Fibroblast of skin of left quadriceps (primary cell): Measurements from ENCODE around the gene TSPAN4.

Experiments used
- DNase-seq, 2 experiments: peaks; one replicate each; pipeline ENCODE4 v3.0.0-alpha.2; 2013; ENCODE audit warnings: low read depth in 2 of 2

Gene TSPAN4

GRCh38 chr11:824292-824880, 18.3 kb upstream of the TSPAN4 start:
- no peak for DNase-seq

DNA sequence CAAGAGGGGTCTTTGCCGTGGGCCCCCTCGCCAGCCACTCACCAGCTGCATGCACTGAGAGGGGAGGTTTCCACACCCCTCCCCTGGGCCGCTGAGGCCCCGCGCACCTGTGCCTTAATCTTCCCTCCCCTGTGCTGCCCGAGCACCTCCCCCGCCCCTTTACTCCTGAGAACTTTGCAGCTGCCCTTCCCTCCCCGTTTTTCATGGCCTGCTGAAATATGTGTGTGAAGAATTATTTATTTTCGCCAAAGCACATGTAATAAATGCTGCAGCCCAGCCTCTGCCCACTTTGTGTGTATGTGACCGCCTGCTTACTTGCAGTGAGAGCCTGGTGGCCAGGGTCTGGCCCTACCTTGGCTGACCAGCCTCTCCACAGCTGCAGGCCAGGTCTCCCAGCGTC, 17.7 kb upstream of the TSPAN4 start:
- DNase-seq, result no peak

- DNase-seq, result no peak
Measured at GRCh38 chr11:825366-826226, 17.1 kb upstream of the TSPAN4 start.

- DNase-seq, result no peak
Measured at GRCh38 chr11:826227-826621, 16.4 kb upstream of the TSPAN4 start.

DNA sequence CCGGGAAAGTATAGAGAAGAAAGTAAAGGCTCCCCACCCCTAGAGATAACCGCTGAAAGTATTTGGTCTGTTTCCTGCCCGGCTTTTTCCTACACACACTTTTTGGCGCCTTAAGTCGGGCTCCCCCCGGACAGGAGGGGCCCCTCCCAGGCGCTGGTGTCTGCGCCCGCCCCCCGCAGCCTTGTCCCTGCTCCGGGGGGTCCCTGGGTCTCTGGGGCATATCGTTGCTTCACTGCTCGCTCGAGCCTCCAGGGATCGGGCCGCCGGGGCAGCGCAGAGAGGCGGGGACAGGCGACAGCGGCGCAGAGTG, 15.9 kb upstream of the TSPAN4 start:
- no peak for DNase-seq

DNA sequence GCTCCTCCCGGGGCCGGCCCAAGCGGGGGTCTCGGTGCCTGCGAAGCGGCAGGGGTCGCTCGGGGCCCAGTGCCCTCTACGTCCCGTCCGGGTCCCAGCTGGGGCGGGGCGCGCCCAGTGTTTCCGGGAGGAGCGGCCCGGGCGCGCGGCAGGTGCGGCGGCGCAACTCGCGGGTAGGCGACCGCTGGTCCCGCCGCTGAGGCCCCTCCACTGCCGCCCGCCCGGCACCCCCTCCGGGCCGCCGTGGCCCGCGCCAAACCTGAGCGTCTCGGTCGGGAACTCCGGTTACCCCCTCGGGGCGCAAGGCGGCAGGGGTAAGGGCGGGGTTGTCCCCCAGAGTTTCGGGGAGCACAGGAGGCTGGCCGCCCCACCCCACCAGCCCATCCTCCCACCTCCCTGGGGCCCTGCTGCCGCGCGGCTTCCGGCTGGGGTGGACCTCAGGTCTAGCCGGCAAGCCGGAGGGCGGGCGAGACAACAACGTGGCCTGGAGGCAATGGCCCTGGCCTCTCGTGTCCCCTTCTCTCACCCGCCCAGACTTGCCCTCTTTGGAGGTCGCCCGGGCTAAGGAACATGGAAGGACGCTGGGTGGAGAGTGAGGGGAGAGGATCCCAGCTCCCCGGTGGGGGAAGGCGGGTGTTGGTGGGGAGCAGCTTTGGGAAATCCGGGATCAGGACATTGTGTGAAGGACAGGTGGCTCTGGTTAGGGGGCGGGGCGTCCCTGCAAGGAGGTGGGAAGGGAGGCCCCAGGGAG, 15.3 kb upstream of the TSPAN4 start:
- no peak for DNase-seq

GRCh38 chr11:827897-828192, 14.8 kb upstream of the TSPAN4 start, which contains the start of gene CRACR2B:
Gene CRACR2B (plus strand): TSS chr11:827919. CDS start chr11:828608, 689 bp downstream.
- DNase-seq, result no peak

- DNase-seq, result no peak
Measured at GRCh38 chr11:828506-829175, 14.0 kb upstream of the TSPAN4 start.

- DNase-seq, result no peak
Measured at GRCh38 chr11:829176-829846, 13.3 kb upstream of the TSPAN4 start.

DNA sequence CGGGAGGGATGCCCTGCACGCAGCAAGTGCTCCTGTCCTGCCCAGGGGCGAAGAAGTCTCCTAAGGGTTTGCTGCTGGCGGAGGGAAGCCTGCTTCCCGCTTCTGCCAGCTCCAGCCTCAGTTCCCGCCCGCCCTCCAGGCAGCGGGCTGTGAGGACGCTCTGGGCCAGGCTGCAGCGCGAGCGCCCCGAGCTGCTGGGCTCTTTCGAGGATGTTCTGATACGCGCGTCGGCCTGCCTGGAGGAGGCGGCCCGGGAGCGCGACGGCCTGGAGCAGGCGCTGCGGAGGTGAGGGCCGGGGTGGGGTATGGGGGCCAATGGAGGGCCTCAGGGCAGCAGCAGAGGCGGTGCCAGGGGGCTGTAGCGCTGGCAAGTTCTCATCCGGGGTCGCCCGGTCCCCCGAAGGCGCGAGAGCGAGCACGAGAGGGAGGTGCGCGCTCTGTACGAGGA, 12.8 kb upstream of the TSPAN4 start:
- DNase-seq, result no peak

GRCh38 chr11:830295-831117, 12.1 kb upstream of the TSPAN4 start:
- no peak for DNase-seq

DNA sequence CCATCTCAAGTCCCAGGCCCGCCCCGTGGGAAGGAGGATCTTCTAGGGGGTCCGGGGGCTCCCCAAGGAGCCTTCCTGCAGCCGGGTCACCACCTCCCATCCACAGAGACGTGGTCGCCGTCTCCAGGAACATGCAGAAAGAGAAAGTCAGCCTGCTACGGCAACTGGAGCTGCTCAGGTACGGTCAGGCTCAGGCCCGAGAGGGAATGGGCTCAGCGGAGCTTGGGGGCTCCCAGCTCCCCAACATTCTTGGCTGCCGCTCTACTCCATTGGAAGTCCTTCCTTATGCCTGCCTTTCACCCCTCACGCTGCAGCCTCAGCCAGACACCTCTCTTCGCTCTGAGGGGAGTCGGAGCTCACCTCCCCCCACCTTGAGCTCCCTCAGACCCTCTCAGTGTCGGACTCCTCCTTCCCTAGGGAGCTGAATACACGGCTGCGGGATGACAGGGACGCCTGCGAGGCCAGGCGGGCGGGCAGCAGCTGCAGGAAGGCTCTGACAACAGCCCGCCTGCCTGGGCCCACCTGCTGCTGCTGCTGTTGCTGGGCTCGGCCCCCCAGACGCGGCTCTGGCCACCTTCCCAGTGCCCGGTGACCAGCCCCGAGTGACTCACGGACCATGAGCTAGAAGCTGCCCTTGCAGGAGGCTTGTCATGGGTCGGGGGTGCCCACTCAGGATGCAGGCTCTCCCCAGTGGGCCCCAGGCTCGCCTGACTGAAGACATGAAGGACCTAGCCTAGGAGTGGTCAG, 11.4 kb upstream of the TSPAN4 start:
- DNase-seq, result no peak

GRCh38 chr11:831961-832528, 10.6 kb upstream of the TSPAN4 start:
- DNase-seq, result no peak

- DNase-seq, result no peak
Measured at GRCh38 chr11:832529-833113, 10.0 kb upstream of the TSPAN4 start, which contains the start of gene CD151. Gene CD151 (plus strand): TSS chr11:832952. CDS start chr11:836070, 3,118 bp downstream.

DNA sequence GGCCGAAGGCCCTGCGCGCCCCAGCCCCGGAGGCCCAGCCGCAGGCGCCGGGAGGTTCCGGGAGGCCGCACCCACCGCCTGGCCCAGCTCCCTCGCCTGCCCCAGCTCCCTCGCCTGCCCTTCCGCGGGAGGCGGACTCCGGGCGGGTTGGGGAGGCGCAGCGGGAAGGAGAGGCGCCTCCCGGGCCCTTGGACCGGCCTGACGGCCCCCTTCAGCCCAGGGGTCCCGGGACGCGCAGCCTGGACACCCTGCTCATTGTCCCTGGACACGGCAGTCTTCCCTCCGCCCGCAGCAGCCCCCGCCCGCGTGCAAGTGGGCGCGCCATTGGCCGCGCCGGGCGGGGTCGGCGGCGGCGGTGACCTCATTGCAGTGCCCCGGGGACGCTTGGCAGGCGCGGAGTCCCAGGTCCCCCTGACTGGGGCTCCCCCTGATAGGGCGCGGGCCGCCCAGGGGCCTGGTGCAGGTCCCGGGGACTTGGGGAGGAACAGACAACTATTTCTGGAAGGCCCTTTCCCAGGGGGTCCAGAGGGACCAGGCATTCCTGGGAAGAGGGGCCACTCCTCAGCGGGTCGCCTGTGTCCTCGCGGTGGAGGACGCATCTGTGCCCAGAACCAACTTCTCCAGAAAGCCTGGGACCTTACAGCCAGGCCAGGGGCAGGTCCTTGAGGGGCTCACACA, 9.4 kb upstream of the TSPAN4 start:
- no peak for DNase-seq

DNA sequence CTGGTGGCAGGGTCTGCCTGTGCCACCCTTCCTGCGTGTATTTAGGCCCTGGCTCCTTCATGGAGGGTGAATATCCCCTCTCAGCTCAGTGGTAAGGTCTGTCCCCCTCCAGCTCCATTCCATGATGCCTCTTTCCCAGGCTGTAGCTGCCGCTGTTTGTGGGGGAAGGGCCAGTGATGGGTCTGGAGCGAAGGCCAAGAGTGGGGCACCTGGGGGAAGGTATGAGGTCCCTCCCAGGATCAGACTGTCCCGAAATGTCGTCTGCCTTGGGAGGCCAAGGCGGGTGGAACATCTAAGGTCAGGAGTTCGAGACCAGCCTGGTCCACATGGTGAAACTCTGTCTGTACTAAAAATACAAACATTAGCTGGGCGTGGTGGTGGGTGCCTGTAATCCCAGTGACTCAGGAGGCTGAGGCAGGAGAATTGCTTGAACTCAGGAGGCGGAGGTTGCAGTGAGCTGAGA, 8.8 kb upstream of the TSPAN4 start:
- no peak for DNase-seq

- DNase-seq, result no peak
Measured at GRCh38 chr11:834371-835316, 8.0 kb upstream of the TSPAN4 start.

DNA sequence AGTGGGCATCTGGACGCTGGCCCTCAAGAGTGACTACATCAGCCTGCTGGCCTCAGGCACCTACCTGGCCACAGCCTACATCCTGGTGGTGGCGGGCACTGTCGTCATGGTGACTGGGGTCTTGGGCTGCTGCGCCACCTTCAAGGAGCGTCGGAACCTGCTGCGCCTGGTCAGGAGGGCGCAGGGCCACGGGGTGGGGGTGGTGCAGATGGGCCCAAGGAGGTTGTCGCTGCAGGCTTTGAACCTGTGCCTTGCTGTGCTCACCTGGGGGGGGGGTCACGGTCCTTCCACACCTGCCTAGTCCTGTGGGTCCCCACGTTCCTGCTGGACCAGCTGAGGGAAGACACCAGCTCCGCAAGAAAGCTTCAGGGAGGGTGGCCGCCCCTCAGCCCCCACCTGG, 6.4 kb upstream of the TSPAN4 start:
- no peak for DNase-seq
